Raji (cell line): ENCODE results near the gene MKI67.

ENCODE experiments used
- POLR2A ChIP-seq: IDR thresholded peaks from 2 replicates; pipeline ENCODE4 v1.6.1; 2011; ENCODE audit warnings: low read depth, low read length, control low read depth; ENCODE audit not compliant: insufficient read depth

The MKI67 gene, protein sequence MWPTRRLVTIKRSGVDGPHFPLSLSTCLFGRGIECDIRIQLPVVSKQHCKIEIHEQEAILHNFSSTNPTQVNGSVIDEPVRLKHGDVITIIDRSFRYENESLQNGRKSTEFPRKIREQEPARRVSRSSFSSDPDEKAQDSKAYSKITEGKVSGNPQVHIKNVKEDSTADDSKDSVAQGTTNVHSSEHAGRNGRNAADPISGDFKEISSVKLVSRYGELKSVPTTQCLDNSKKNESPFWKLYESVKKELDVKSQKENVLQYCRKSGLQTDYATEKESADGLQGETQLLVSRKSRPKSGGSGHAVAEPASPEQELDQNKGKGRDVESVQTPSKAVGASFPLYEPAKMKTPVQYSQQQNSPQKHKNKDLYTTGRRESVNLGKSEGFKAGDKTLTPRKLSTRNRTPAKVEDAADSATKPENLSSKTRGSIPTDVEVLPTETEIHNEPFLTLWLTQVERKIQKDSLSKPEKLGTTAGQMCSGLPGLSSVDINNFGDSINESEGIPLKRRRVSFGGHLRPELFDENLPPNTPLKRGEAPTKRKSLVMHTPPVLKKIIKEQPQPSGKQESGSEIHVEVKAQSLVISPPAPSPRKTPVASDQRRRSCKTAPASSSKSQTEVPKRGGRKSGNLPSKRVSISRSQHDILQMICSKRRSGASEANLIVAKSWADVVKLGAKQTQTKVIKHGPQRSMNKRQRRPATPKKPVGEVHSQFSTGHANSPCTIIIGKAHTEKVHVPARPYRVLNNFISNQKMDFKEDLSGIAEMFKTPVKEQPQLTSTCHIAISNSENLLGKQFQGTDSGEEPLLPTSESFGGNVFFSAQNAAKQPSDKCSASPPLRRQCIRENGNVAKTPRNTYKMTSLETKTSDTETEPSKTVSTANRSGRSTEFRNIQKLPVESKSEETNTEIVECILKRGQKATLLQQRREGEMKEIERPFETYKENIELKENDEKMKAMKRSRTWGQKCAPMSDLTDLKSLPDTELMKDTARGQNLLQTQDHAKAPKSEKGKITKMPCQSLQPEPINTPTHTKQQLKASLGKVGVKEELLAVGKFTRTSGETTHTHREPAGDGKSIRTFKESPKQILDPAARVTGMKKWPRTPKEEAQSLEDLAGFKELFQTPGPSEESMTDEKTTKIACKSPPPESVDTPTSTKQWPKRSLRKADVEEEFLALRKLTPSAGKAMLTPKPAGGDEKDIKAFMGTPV (N-terminal part only)

DNA sequence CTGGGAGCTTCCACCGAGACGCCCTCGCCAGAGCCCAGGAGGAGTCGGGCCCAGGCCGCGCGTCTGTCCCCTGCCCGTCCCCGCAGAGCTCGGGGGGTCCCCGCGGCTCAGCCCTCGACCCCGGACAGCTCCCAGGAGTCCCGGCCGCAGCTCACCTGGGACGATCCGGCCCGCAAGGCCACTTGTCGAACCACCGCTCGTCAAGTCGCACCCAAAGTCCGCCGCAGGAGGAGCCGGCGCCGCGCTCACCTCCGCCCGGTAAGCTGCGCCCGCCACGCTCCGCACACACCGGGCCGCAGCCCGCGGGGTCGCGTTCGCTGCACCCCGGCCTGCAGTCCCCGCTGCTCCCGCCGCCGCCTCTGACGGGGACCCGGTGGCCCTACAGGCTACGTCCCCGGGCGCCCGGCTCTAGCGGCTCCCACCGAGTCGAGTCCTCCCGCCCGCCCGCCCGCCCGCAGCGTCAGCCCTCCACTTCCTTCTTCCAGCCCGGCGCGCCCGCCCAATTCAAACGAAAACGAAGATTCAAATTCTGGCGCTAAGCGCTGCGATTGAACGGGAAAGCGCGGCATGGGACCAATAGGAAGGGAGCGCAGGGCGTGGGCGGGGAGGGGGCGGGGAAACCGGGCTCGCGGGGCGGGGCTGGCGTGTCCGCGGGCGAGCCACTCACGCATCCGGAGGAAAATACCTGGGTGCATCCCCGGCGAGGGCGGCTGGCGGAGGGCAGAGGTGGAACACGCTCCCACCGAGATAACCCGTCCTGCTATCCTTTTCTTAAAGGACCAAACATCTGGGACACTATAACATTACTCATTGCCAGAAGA lies at the start of gene MKI67:
MKI67 (minus strand) TSS at position 480 of the 821 bp plus-strand sequence. CDS start 756 bp downstream, outside the sequence.
- peak; percentile 65 for TF ChIP-seq POLR2A

DNA sequence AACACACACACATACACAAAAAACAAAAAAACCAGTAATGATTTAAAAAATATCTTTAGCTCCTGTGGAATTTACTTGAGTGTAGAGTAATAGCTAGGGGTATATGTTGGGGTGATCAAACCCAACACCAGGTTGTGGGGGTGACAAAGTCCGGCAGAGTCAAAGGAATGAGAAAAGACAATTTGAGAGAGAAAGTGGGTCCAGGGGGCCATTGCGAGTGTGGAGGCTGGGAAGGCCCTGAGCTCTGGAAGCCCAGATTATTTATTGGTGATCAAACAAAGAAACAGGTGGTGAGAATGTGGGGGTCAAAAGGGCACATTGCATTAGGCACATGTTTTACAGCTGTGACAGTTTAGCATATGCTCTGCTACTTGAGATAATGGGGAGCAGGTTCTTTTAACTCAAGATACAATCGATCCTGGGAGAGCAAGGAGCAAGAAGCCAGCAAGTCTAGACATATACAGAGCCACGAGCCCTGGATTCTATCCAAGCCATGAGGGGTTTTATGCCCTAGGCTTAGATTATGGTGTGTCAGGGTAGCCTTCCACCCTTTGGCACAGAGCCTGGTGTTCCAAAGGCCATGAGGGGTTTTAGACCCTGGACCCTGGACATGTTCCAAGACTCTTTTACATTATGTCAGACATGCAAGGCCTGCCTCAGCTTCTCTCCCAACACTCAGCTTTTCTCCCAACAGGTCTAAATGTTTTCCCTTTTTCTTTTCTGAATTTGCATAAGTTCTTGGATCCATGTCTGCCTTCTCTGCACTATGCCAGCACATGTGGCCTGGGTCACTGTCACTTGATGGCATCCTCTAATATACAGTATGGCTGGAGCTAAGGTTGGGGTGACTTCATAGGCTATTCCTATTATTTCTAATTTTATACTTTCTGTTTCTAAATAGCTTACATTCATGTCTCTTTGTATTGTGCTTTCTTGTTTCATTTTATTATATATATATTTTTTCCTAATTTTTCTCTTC lies 48.6 kb upstream of the MKI67 start:
- no peak for TF ChIP-seq POLR2A

DNA sequence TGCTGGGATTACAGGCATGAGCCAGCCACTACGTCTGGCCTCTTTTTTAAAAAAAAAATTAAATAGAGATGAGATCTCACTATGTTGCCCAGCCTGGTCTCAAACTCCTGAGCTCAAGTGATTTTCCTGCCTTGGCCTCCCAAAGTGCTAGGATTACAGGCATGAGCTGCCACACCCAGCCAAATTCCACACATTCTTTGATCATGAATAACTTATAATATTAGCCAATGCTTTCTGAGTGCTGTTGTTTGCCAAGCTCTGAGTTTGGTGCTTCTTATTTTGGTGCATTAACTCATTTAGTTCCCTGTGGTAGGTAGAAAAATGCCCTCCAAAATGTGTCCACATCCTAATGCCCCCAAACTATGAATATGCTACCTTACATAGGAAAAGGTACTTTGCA lies 47.2 kb upstream of the MKI67 start:
- no peak for TF ChIP-seq POLR2A

DNA sequence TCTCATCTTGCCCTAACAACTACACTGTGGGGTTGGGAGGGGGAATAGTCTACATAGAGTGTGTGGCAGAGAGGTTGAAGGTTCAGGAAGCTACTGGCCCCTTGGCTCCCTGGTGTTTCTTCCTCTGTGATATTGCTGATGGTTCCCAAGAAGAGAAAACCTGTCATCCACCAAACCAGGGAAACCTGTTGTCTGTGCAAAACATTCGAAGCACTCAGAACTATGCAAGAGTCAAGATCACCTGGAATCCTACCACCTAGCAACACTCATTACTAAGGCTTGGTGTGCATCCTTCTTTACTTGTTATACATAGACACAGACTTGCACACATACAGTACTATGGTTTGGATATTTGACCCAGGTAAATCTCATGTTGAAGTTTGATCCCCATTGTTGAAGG lies 46.5 kb upstream of the MKI67 start:
- no peak for TF ChIP-seq POLR2A

DNA sequence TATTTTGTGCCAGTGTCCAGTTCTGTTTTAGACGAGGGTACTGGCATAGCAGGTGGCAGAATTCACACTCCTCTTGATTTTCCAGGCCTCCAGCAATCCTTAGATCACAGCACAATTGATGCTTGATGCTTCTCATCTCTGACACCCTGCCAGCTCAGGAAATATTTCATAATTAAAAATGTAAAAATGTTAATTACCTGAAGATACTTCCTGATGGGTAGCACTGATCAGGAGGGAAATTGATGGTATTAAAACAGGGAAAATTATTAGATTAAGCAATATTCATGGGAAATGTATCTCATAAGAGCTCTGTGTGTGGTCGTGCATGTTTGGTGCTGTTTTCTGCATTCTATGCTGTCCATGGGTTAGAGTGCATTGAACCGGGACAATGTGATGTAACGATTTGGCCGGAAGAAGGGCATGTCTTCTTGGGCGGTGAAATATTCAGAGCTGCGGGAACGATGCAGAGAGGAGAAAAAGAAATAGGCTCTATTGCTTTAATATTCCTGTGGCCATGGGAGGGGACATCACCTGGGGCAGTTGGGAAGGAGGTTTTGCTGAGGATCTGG lies 43.7 kb upstream of the MKI67 start:
- TF ChIP-seq POLR2A, result no peak

DNA sequence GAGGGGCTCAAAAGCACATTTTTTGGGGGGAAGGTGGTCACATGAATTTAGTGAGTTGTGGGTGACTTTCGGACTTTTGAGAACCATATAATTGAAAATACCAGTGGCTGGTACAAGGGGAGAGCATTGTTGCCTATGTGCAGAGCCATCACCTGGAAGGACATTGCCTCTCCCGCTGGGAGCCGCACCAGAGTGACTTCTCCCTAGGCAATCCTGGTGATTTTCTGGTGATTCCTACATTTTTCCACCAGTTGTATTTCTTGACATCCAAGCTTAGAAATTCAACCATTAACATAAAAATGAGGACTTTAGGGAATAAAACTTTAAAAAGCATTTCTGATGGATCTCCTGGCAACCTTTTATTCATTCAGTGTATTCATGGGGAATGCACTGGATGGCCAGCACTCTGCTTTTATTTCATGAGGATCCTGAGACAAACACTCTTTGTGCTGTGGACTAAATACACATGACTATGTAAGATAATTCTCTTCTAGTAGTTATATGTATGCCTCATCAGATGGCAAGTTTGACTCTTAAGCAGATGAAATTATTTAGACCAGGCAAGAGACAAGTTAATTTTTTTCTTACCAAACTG lies 41.8 kb upstream of the MKI67 start:
- TF ChIP-seq POLR2A, result no peak

DNA sequence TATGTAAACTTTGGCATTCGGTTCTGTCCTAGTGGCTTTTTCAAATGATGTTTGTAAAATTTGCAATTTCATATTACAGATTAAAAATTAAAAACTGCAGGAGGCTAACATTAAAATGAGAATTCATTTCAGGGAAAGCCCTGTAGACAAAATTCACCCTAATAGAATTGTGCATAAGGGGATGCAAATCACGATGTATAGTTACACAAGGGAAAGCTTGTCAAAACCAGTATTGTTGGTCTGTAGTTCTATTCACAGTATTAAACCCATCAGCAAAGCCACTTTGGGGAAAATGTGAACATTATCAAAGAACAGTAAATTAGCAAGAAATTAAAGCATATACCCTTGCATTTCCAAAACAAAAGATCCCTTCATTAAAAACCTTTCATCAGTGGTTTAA lies 39.9 kb upstream of the MKI67 start:
- no peak for TF ChIP-seq POLR2A

DNA sequence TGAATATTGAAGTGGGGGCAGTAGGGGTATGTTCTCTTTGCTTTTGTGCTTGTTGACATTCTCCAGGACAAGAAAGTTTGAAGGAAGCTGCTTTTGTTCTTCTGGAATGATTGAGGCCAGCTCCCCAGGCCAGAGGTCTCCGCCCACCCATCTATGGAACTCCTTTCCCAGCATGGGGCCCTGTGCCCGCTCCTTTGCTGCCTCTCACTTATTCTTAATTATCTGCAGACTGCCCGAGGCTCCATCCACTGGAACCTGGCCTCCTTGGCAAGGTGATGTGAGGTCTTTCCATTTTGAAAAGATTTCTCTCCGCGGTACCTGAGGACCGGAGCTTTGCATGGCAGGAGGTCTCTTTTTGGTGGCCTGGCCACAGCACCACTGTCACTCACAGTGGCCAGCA lies 39.3 kb upstream of the MKI67 start:
- no peak for TF ChIP-seq POLR2A

DNA sequence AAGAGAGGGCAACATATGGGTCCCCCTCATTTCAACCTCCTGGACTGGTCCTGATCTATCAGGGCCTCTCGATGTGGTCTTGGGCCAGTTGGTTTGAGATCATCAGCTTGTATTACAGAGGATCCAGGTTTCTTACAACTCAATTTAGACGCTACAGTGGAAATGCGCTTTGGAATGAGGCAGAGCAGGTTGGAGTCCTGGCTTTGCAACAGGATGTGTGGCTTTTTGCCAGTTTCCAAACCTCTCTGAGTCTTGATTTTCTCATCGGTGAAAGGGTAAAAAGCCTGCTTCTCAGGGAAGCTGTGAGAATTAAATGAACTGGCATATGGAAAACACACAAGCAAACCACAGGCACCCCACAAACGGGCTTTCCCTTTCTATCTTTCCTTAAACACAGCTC lies 37.5 kb upstream of the MKI67 start:
- no peak for TF ChIP-seq POLR2A

DNA sequence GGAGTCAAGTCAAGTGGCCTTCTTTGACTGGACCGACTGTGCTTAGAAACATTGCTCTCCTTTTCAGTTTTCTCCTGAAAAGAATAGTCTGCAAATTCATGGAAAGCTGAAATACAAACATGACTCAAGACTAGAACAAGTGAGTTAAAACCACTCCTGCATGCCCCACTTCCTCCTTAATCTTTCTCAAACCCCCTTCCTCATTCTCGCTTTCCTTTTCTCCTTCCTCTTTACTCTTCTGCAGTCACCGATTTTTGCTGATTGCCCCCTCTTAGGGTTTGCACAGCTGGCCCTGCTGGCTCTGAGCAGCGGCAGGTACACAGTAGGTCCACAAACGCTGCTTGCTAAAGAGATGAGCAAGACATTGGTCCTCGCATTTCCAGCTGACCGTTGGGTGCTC lies 34.8 kb upstream of the MKI67 start:
- TF ChIP-seq POLR2A, result no peak

DNA sequence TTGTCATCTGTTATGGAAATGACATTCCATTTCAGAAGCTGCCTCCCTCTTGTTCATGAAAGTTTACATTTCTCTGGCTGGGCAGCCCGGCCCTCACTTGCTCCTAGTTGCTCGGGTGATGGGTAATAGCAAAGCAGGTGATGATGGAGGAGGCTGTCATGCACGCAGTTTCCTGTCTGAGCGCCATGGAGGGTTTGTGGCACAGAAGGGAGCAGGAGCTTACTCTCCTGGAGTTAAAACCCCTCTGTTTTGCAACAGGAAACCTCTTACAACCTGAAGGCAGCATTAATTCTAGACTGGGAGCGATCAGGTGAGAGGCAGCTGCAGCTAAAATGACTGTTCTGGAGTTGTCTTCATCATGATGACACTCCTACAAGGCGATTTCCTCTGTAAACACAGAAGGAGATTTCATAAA lies 34.1 kb upstream of the MKI67 start:
- no peak for TF ChIP-seq POLR2A

DNA sequence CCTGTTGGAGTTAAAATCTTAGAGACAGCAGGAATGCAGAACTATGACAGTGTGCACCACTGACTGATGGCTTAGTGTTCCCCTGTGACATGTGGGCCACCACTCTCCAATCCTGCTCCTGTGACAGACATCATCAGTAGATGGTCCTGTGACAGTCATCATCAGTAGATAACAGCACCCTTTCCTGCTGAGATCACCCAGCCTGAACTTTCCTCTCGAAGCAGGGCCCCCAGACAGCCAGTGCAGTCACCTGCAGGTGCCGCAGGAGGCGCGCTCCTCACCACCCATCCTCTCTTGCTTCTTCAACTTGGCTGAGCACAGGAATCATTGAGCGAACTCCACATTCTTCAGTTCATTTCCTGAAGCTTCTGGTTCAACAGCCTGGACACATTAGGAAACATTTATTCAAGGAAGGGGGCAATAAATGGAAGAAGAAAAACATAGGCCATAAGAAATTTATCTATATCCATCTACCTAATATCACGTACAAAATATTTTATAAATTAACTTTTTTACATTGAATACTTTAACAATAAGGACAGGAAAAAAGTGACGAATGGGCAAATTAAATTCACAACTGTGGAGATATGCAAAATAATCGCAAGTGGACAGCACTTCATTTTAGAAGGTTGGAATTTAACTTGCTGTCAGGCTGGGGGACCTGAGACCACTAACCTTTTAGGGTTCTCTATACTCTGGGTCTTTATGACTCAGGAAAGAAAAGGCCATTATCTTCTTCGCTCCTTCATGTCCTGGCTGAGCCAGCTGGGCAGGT lies 32.0 kb upstream of the MKI67 start:
- no peak for TF ChIP-seq POLR2A
